NOMO-1 treated with dmso at 0.1 percent for 144 hours (cell line): ENCODE measurements around the gene HOXA7.

Experiments
- DNase-seq: peaks from one replicate; lab custom pipeline; 2025; ENCODE audit not compliant: unreplicated experiment; lab: John Stamatoyannopoulos, UW

The HOXA7 gene

DNA sequence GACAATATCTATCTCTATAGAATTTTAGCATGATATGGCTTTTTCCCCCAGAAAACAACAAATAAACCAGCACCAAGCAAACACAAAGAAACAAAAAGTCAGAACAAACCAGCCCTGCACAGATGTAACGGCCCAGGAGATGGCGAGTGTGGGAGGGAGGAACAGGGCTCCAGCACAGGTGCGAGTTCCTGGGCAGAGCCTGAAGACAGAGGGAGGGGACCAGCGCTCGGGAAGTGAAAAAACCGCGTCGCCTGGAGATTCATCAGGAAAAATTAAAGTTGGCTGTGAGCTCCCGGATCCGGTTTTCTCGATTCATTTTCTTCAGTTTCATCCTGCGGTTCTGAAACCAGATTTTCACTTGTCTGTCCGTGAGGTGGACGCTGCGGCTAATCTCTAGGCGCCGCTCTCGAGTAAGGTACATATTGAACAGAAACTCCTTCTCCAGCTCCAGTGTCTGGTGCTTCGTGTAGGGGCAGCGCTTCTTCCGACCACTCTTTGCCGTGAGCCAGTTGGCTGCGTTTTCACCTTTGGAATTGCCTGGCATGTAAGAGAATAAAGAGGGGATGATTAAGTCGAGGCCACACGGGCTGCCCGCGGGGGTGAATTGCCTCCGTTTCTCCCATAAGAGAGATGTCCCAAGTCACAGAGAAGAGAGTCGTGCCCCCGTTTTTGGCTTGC lies 15.3 kb upstream of the HOXA7 start:
- no peak for DNase-seq

DNA sequence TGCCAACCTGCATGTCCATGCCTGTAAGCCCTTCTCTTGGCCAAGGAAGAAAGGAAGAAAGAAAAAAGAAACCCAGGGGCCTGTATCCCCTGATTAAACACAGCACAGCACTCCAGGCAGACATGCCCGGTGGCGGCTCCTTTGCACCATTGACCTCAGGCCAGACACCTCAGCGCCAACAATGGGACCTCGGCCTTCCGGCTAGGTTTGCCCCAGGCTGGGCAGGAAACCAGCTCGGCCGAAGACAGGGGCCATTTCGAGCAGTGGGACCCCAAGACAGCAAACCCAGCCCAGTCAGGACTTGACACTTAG lies 14.8 kb upstream of the HOXA7 start:
- DNase-seq, result no peak

DNA sequence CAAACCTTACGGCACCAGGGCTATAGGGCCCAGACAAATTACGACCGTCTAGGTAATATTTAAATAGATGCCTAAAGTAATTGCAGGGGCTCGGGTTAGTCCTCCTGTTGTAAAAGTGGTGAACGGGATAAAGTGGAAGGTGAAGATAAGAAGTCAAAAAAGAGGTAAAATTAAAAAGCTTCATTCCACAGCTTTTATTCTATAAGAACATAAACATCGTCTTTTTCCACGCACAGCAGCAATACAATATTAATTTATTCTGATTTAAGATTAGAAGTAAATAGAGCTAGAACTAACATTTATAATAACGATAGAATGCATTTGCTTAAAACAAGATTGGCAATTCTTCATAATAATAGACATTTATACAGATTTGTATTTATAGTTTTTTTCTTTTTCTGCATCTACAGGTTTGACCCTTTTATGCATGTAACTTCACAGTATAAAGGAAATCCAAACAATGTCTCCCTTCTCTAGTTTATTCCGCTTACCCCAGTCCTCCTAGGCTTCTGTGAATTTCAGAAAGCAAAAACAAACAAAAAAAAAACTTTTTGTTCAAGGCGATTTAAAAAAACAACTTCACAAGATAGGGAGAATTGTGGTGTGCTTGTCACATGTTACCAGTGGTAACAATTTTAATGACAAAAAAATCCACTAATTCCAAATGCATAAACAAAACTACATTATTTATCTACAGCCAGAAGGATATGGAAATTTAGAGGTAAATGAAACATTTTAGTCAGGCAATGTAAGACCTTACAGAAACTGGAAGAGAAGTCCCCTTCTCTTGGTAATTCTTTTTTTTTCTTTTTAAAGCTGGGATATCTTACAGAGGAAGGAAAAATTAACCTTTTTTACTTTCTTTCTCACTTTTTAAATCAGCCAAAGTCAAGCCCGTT lies 14.2 kb upstream of the HOXA7 start:
- DNase-seq, result no peak

DNA sequence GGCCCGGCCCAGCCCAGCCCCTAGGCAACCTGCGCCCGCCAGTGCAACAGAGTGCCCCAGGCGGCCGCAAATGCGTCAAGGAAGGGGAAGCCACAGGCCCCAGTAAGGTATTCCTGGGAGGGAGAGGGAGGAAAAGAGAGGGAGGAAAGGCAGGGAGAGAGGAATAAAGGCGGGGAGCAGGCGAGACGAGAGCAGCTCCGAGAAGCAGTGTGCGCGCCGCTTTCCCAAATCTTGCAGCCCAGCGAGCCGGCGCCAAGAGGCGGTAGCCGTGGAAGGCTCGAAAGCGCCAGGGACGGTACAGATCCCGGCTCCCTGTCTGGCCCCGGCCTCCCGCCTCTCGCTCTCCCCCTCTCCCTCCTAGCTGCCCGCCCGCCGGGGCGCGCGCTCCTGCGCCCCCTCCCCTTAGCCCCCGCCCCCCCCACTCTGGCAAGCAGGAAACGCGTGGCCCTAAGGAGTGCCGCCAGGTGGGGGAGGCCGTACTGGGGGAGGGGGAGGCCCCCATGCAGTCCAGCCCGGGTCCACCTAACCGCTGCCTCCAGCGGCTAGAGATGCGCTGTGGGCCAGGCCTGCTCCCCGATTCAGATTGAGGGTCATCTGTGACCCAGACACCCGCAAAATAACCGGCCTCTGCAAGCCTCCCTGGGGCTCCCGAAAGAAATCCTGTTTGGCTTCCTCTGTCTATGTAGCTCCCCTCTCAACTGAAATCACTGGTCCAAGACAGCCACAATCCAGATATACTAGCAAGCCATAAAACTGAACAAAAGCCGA lies 13.4 kb upstream of the HOXA7 start:
- DNase-seq, result no peak

DNA sequence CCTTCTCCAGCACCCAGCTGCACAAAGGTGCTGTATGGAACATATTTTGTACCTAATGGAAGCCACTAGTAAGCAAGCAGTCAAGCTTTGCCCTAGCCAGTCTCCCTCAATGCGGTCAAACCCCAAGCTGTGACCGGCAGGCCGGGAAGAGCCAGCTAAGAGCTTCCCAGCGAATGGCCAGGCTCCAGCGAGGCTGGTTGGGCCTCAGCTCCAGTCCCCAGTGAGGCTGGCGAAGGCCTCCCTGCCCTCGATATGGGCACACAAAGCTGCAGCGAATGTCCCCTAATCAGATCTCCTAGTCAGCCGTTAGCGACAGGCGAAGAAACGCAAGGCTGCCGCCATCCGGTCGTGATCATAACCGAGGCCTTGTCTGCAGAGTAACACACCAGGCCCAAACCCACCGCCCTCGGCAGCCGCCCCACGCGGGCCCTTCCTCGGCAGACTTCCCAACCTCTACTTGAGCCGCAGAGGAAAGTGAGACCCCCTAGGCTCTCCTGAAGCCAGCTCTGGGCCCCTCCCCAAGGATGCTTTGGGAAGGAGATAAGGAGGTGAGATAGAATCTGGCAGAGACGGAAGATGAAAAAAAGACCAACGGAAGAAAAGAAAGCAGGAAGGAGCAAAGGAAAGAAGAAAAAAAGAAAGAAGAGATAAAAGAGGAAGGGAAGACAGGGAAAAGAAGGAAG lies 11.9 kb upstream of the HOXA7 start:
- no peak for DNase-seq

DNA sequence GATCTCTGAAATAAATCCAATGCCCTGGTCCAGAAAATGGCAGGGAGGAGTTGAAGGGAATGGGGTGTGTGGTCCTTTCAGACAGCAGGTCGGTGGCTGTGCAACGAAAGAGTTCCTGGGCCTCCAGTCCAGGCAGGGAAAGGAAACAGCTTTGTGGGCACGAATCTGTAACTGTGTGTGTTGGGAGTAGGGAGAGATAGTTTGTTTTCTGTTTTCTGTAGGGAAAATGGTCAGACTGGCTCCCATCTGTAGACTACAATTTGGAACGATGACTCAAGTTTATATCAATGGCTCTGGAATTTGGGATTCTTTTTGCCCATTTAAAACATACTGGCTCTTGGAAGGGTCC lies 11.4 kb upstream of the HOXA7 start:
- no peak for DNase-seq

DNA sequence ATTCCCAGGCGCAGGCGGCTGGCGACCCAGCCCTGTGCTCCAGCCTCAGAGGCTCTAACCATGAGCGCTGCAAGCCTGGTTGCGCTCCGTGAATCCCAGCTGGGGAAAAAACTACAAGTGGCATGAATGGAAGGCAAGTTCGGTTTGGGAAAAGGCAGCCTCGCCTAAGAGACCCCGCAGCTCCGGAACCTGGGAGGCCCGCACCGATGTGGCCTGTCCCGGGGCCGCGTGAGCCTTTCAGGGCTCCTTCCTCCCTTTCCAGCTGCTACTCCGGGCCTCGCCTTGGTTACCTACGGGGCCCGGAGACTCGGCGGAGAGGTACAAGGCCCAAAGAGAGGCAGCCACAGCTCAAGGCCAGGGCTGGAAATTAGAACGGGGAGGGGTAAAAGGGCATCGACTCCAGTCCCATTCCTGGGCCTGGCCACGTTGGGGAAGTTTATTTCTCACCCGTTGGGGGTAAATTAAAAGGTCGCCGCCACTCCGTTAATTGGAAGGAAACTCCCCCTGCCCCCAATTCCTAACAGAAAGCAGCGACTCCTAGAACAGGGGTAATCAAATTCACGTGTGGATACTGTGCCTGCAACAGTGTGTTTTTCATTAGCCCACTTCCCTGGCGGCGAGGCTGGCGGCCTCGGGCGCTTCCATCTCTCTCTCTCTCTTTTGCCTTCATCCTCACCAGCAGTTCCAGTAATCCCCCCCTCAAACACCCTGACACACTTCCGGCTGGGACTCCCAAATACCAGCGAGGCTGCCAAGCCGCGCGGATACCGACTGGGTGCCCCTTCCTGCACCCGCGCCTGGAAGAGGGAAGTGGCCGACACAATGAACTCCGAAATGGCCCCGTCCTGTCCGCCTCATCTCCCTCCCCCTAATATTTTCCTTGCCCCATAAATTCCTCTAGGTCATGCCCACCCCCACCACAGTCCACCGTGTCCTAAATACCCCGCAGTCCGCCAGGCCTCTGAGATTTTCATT lies 10.3 kb upstream of the HOXA7 start:
- DNase-seq, result no peak

DNA sequence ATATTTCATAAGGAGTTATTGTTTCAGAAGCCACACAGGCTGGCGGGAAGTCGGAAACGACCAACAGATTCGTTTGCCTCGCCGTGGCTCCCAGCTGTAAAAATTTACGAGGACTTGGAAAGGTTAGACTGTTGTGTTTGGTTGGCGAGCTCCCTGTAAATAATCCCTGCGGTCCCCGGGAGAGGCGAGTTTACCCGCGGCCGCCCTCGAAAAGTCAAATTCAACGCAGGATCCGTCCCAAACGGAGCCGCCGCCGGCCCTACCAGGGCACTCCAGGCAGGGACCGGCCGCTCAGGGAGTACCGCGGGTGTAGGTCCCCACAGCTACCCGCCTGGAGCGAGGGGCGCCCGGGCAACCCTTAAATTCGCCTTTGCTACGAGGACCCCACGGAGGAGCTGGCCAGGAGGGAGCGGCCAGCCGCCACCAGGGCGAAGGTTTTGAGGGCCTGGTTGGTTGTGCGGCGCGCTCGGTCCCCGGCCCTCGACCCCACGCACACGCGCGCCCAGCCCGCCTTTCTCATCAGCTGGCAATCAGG lies 9.6 kb upstream of the HOXA7 start:
- DNase-seq, result no peak

DNA sequence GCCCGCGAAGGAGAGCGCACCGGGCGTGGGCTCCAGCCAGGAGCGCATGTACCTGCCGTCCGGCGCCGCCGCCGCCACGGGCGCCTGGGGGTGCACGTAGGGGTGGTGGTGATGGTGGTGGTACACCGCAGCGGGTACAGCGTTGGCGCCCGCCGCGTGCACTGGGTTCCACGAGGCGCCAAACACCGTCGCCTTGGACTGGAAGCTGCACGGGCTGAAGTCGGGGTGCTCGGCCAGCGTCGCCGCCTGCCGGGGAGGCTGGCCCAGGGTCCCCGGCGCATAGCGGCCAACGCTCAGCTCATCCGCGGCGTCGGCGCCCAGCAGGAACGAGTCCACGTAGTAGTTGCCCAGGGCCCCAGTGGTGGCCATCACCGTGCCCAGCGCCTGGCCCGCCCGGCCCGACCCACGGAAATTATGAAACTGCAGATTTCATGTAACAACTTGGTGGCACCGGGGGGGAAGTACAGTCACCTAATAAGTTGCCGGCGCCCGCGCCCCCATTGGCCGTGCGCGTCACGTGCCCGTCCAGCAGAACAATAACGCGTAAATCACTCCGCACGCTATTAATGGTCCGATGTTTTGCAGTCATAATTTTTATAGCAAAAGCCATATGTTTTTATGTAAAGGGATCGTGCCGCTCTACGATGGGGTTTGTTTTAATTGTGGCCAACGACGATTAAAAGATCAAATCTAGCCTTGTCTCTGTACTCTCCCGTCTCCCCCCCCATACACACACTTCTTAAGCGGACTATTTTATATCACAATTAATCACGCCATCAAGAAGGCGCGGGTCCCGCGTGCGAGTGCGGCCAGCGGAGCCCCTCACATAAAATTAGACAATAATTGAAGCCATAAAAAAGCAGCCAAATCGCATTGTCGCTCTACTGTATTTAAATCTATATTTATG lies 8.9 kb upstream of the HOXA7 start, which contains the start of gene HOXA9:
TSS of gene HOXA9 (minus strand) at position 449 of the 907 bp plus-strand sequence. CDS start at position 369, 80 bp downstream.
- DNase-seq, result peak; percentile 81

DNA sequence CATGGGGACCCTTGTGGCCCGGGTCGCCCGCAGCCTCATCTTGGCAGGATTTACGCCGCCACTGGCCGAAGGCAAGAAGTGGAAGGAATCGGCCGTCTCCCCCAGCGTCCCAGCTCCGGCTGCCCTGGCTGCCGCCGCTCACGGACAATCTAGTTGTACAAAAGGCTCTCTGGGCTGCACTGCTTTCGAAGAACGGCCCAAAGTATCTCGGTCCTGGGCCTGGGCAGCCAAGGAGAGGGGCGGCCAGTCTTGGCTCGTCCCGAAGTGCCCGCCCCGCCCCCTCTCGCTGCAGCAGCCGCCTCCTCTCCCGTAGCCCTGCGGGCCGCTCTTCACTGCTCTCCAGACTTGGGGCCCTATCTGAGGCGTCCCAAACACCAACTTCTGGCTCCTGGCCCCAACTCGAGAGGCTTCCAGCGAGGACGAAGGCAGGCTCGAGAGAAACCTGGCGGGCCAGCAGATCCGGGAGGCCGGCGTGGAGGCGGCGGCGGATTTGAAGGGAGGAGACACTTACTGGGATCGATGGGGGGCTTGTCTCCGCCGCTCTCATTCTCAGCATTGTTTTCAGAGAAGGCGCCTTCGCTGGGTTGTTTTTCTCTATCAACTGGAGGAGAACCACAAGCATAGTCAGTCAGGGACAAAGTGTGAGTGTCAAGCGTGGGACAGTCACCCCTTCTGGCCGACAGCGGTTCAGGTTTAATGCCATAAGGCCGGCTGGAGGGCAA lies 8.1 kb upstream of the HOXA7 start:
- DNase-seq, result no peak

DNA sequence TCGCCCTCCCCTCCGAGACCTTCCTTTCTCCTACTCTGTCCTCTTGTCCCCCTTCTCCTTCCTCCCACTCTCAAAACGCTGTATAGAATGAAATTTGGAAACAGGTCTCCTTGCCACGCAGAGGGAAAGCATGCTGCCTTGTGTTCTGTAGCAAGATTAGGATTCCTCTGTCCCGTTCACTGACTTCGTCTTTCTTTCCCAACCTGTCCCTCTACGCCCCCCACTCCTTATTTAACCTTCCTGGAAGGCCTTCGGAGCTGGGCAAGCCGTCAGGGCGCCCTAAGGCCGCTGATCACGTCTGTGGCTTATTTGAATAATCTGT lies 7.5 kb upstream of the HOXA7 start:
- no peak for DNase-seq

DNA sequence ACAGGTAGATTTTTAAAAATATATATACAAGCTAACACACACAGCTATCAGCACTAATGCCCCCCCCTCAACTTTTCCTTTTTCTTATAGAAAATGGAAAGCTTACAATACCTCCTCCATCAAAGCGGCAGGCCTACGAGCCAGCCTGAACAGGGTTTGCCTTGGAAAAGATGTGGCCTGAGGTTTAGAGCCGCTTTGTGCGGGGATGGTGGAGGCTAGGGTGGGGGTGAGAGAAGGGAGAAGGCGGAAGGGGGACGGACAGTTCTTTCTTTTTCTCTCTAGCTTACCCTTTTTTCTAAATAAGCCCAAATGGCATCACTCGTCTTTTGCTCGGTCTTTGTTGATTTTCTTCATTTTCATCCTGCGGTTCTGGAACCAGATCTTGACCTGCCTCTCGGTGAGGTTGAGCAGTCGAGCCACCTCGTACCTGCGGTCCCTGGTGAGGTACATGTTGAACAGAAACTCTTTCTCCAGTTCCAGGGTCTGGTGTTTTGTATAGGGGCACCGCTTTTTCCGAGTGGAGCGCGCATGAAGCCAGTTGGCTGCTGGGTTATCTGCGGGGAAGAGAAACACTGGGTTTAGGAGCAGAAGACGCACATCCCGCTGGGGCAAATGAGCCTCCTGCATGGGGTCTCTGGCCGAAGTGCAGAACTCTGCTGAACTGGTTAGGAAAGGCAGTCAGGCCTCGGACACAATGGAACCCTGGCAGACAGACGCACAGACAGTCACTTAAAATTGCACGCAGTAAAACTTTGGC lies 7.0 kb upstream of the HOXA7 start:
- DNase-seq, result no peak

DNA sequence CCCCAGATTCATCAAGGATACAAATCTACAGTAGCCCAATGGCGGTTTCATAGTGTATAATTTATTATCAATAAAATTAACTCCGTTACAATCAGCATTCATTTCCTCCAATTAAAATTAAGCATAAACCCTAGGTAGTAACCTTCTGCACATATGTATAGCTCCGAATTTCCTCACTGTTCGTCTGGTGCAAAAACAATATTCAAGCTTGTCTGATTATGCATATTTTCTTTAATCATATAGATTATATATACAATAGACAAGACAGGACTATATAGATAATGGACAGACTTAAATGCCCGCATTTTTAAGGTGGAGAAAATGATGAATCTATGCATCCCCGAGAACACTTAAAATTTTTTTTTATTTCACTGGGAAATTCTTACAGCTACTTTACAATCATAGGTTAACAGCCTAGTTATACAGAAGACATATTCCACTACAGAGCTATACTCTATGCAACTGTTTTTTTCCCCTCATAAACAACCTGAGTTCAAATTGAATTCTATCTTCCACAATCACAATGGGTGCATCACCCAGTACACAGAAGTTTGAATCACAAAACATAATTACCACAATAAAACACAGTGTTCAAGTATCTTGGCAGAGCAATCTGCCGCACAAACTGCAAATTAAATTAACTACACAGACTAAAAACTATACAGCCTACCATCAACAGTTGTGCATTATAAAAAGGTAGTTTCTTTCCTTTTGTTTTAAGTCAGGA lies 6.2 kb upstream of the HOXA7 start:
- DNase-seq, result no peak

DNA sequence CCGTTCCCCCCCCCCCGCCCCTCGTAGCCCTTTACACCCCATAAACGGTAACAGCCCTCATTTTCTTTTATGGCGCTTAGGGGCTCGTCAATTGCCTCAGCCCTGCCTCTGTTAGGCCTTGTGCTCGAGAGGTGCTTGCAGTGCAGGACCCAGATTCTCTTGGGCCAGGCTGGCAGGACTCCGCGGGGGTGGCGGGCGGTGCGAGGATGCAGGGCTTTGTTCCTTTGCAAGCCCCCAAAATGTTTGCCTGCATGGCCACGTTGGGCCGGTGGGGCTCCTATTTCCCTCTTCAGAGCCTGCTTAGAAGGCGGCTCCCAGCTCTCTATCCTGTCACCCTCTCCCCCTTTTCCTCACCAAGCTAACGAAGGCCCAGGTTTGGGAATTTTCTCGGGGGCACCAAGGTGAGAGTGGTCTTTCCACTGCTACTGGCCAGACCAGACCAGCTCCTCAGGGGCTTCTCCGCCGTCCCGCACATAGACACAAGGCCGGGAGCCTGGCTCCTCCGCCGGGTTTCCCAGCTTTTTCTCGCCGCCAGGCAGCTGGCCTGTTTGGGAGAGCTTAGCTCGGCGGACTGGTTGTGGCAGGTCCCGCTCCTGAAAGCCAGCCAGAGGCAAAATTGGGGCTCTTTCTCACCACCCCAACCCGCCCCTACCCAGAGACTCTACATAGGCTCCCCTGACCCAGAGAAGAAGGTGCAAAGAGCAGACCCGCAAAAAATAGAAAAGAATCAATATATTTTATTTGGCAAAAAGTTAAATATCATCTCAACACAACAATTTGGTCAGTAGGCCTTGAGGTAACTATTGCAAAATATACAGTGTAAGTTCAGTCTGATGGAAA lies 5.5 kb upstream of the HOXA7 start:
- no peak for DNase-seq

DNA sequence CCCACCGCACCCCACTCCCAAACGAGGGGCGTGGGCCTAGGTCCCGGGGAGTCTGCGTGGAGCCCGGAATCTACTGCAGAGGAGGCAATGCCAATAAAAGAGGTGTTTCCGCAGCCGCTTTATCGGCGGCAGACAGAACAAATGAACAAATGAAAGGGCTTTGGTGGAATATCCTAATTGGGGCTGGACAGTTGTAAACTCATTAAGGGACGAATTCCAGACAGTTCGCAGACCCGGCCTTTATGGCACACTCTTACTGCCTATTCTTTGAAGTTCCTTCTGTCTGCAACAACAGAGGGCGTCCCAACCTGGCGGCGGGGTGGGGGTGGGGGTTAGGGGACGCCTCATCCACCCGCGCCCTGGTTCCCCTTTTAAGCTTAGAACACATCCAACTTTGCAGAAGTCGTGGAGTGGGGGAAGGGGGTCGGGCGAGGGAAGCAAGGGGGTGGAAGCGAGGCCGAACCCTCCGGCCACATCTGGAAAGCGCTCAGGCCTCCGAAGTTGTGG lies 4.8 kb upstream of the HOXA7 start:
- DNase-seq, result peak; percentile 63
